WTC11 (cell line): Measurements from ENCODE around the gene AK3. TPM values are rescaled to one million over a fixed set of nuclear protein-coding genes. Genes with fewer than 3 reads are reported as not detected.

Source experiments
- ATAC-seq: fragments of 200-7000 bp; cut with Tn5 transposase; 2 replicates; pipeline ENCODE4 v1.10.0; 2021; ENCODE audit warnings: mild to moderate bottlenecking, moderate library complexity
- CTCF ChIA-PET: fragments of 300-600 bp; sonication (Branson Sonifier 250); formaldehyde crosslinking; loops from one replicate; lab custom pipeline; 2021; ENCODE audit warnings: antibody characterized with exemption; lab: Charles Lee
- POLR2A ChIA-PET: fragments of 350-600 bp; sonication (Branson Sonifier 250); formaldehyde crosslinking; loops from one replicate; lab custom pipeline; 2021; ENCODE audit warnings: antibody characterized with exemption; lab: Charles Lee
- DNase-seq: peaks from one replicate; pipeline ENCODE4 v3.0.0; 2021; ENCODE audit warnings: low spot score
- H3K27ac Mint-ChIP-seq: 2 replicates; pipeline ENCODE4 v1.8.0; 2021; ENCODE audit warnings: mixed read lengths
- H3K27me3 Mint-ChIP-seq: 2 replicates; pipeline ENCODE4 v1.8.0; 2021; ENCODE audit warnings: low read depth, mild to moderate bottlenecking, moderate library complexity, mixed read lengths
- H3K36me3 Mint-ChIP-seq: 2 replicates; pipeline ENCODE4 v1.8.0; 2021; ENCODE audit warnings: mixed read lengths
- H3K4me1 Mint-ChIP-seq: 2 replicates; pipeline ENCODE4 v1.8.0; 2022; ENCODE audit warnings: mixed read lengths
- H3K4me3 Mint-ChIP-seq: 2 replicates; pipeline ENCODE4 v1.8.0; 2021; ENCODE audit warnings: mild to moderate bottlenecking, moderate library complexity, mixed read lengths
- H3K9me3 Mint-ChIP-seq: 2 replicates; pipeline ENCODE4 v1.8.0; 2021; ENCODE audit warnings: mixed read lengths
- CBFB ChIP-seq: sonication (generic); formaldehyde crosslinking; IDR thresholded peaks from 2 replicates; pipeline ENCODE4 v1.8.1; 2022; ENCODE audit warnings: mild to moderate bottlenecking, low read depth, missing genetic modification reagents
- FOXJ3 ChIP-seq: sonication (generic); formaldehyde crosslinking; IDR thresholded peaks from 2 replicates; pipeline ENCODE4 v1.9.0; 2021; ENCODE audit warnings: missing genetic modification reagents, mild to moderate bottlenecking, borderline replicate concordance
- GRHL2 ChIP-seq: fragments of 250-450 bp; sonication (Bioruptor Pico); IDR thresholded peaks from 2 replicates; pipeline ENCODE4 v1.8.0; 2022; ENCODE audit warnings: mild to moderate bottlenecking, moderate library complexity; ENCODE audit not compliant: insufficient replicate concordance, severe bottlenecking
- MYBL2 ChIP-seq: sonication (generic); formaldehyde crosslinking; IDR thresholded peaks from 2 replicates; pipeline ENCODE4 v1.8.1; 2023; ENCODE audit warnings: mild to moderate bottlenecking, moderate library complexity, missing genetic modification reagents
- NFE2L1 ChIP-seq: sonication (generic); formaldehyde crosslinking; IDR thresholded peaks from 2 replicates; pipeline ENCODE4 v1.8.1; 2023; ENCODE audit warnings: missing genetic modification reagents
- NR3C1 ChIP-seq: sonication (generic); formaldehyde crosslinking; conservative IDR thresholded peaks from 2 replicates; pipeline ENCODE4 v1.8.1; 2023; ENCODE audit warnings: low read depth, mild to moderate bottlenecking, missing genetic modification reagents
- ZNF138 ChIP-seq: sonication (generic); formaldehyde crosslinking; conservative IDR thresholded peaks from 2 replicates; pipeline ENCODE4 v1.8.1; 2022; ENCODE audit warnings: mild to moderate bottlenecking, moderate library complexity, missing genetic modification reagents
- total RNA-seq: library from RNA; stranded (reverse); gene quantifications from 3 replicates; pipeline ENCODE4 v1.2.3, GENCODE V29; 2021
- TF ChIP-seq, protein P1 (sequence below): sonication (generic); formaldehyde crosslinking; IDR thresholded peaks from 2 replicates; pipeline ENCODE4 v1.8.1; 2023; ENCODE audit warnings: mild to moderate bottlenecking, missing genetic modification reagents, borderline replicate concordance
- TF ChIP-seq, protein P2 (sequence below): sonication (generic); formaldehyde crosslinking; IDR thresholded peaks from 2 replicates; pipeline ENCODE4 v1.8.1; 2022; ENCODE audit warnings: low read depth, mild to moderate bottlenecking, moderate library complexity, missing genetic modification reagents, borderline replicate concordance
- TF ChIP-seq, protein P3 (sequence below): sonication (generic); formaldehyde crosslinking; IDR thresholded peaks from 2 replicates; pipeline ENCODE4 v1.8.1; 2022; ENCODE audit warnings: low read depth, missing genetic modification reagents, borderline replicate concordance
- TF ChIP-seq, protein P4 (sequence below): sonication (generic); formaldehyde crosslinking; IDR thresholded peaks from 2 replicates; pipeline ENCODE4 v1.8.1; 2023; ENCODE audit warnings: mild to moderate bottlenecking, missing genetic modification reagents
- TF ChIP-seq, protein P5 (sequence below): sonication (generic); formaldehyde crosslinking; IDR thresholded peaks from 2 replicates; pipeline ENCODE4 v1.8.0; 2023; ENCODE audit warnings: mild to moderate bottlenecking, missing genetic modification reagents
- TF ChIP-seq, protein P6 (sequence below): sonication (generic); formaldehyde crosslinking; IDR thresholded peaks from 2 replicates; pipeline ENCODE4 v1.8.1; 2023; ENCODE audit warnings: mild to moderate bottlenecking, missing genetic modification reagents
- TF ChIP-seq, protein P7 (sequence below): sonication (generic); formaldehyde crosslinking; IDR thresholded peaks from 2 replicates; pipeline ENCODE4 v1.8.1; 2023; ENCODE audit warnings: mild to moderate bottlenecking, moderate library complexity, missing genetic modification reagents

AK3 gene
- total RNA-seq, 1 experiment from 2014 or later, result 28.5 TPM

DNA sequence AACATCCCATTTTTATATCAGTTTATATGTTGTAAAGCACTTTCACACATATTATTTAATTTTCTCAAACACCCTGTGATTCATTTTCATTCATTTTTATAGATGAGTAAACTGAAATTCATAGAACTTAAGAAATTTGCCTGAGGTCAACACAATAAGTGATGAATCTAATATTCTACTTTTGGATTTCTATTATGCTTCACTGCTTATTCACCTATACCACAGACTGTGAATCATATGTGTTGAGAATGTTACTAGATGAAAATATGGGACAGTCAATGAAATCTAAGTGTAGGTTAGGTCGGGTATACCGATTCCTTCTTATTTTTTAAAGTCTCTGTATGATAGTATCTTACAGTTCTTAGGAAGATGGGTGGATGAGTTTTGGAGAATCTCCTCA lies 36.9 kb downstream of the AK3 start (continued):
- TF ChIP-seq MYBL2 (CRISPR knock-in tag) (no peak), GRHL2 (no peak), CBFB (CRISPR knock-in tag) (no peak)
- TF ChIP-seq, protein P1, sequence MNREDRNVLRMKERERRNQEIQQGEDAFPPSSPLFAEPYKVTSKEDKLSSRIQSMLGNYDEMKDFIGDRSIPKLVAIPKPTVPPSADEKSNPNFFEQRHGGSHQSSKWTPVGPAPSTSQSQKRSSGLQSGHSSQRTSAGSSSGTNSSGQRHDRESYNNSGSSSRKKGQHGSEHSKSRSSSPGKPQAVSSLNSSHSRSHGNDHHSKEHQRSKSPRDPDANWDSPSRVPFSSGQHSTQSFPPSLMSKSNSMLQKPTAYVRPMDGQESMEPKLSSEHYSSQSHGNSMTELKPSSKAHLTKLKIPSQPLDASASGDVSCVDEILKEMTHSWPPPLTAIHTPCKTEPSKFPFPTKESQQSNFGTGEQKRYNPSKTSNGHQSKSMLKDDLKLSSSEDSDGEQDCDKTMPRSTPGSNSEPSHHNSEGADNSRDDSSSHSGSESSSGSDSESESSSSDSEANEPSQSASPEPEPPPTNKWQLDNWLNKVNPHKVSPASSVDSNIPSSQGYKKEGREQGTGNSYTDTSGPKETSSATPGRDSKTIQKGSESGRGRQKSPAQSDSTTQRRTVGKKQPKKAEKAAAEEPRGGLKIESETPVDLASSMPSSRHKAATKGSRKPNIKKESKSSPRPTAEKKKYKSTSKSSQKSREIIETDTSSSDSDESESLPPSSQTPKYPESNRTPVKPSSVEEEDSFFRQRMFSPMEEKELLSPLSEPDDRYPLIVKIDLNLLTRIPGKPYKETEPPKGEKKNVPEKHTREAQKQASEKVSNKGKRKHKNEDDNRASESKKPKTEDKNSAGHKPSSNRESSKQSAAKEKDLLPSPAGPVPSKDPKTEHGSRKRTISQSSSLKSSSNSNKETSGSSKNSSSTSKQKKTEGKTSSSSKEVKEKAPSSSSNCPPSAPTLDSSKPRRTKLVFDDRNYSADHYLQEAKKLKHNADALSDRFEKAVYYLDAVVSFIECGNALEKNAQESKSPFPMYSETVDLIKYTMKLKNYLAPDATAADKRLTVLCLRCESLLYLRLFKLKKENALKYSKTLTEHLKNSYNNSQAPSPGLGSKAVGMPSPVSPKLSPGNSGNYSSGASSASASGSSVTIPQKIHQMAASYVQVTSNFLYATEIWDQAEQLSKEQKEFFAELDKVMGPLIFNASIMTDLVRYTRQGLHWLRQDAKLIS (CRISPR knock-in tag), result no peak
- TF ChIP-seq, protein P2, sequence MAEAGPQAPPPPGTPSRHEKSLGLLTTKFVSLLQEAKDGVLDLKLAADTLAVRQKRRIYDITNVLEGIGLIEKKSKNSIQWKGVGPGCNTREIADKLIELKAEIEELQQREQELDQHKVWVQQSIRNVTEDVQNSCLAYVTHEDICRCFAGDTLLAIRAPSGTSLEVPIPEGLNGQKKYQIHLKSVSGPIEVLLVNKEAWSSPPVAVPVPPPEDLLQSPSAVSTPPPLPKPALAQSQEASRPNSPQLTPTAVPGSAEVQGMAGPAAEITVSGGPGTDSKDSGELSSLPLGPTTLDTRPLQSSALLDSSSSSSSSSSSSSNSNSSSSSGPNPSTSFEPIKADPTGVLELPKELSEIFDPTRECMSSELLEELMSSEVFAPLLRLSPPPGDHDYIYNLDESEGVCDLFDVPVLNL (CRISPR knock-in tag), result no peak
- TF ChIP-seq, protein P3, sequence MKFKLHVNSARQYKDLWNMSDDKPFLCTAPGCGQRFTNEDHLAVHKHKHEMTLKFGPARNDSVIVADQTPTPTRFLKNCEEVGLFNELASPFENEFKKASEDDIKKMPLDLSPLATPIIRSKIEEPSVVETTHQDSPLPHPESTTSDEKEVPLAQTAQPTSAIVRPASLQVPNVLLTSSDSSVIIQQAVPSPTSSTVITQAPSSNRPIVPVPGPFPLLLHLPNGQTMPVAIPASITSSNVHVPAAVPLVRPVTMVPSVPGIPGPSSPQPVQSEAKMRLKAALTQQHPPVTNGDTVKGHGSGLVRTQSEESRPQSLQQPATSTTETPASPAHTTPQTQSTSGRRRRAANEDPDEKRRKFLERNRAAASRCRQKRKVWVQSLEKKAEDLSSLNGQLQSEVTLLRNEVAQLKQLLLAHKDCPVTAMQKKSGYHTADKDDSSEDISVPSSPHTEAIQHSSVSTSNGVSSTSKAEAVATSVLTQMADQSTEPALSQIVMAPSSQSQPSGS (CRISPR knock-in tag), result no peak
- TF ChIP-seq, protein P4, sequence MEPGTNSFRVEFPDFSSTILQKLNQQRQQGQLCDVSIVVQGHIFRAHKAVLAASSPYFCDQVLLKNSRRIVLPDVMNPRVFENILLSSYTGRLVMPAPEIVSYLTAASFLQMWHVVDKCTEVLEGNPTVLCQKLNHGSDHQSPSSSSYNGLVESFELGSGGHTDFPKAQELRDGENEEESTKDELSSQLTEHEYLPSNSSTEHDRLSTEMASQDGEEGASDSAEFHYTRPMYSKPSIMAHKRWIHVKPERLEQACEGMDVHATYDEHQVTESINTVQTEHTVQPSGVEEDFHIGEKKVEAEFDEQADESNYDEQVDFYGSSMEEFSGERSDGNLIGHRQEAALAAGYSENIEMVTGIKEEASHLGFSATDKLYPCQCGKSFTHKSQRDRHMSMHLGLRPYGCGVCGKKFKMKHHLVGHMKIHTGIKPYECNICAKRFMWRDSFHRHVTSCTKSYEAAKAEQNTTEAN (CRISPR knock-in tag), result no peak

DNA sequence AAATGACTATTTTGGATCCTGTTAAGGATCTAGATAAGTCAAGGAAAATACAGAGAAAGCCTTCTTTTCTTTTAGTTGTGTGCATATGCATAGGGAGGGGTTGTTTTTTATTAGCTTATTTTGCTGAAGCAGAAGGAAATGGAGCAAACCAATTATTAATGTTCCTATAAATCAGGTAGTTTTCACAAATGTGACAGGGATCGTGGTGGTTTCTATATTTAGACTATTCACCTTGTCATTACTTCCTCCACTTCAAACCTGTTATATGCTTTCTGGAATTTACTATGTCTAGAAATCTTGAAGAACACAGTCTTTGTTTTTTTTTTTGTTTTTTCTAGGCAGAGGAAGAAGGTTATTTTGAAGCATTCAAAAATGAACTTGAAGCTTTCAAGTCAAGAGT lies 39.5 kb downstream of the AK3 start:
- Mint-ChIP-seq H3K27me3 (no peaks in the 10 kb centered on the region), H3K4me1 (no peaks in the 10 kb centered on the region), H3K27ac (no peak overlapping the region), H3K9me3 (no peaks in the 10 kb centered on the region), H3K4me3 (no peak overlapping the region), H3K36me3 (peaks cover 27% of the 10 kb centered on the region)
- POLR2A ChIA-PET, result interaction anchor here (0.6 kb wide), 1 partner anchor 1051 kb away, joined by 3 read pairs; no protein-coding TSS in a partner anchor
- TF ChIP-seq ZNF138 (CRISPR knock-in tag) (no peak), NR3C1 (no peak), GRHL2 (no peak), NFE2L1 (no peak), FOXJ3 (CRISPR knock-in tag) (no peak)
- TF ChIP-seq, protein P5, sequence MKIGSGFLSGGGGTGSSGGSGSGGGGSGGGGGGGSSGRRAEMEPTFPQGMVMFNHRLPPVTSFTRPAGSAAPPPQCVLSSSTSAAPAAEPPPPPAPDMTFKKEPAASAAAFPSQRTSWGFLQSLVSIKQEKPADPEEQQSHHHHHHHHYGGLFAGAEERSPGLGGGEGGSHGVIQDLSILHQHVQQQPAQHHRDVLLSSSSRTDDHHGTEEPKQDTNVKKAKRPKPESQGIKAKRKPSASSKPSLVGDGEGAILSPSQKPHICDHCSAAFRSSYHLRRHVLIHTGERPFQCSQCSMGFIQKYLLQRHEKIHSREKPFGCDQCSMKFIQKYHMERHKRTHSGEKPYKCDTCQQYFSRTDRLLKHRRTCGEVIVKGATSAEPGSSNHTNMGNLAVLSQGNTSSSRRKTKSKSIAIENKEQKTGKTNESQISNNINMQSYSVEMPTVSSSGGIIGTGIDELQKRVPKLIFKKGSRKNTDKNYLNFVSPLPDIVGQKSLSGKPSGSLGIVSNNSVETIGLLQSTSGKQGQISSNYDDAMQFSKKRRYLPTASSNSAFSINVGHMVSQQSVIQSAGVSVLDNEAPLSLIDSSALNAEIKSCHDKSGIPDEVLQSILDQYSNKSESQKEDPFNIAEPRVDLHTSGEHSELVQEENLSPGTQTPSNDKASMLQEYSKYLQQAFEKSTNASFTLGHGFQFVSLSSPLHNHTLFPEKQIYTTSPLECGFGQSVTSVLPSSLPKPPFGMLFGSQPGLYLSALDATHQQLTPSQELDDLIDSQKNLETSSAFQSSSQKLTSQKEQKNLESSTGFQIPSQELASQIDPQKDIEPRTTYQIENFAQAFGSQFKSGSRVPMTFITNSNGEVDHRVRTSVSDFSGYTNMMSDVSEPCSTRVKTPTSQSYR (CRISPR knock-in tag), result no peak
- TF ChIP-seq, protein P6, sequence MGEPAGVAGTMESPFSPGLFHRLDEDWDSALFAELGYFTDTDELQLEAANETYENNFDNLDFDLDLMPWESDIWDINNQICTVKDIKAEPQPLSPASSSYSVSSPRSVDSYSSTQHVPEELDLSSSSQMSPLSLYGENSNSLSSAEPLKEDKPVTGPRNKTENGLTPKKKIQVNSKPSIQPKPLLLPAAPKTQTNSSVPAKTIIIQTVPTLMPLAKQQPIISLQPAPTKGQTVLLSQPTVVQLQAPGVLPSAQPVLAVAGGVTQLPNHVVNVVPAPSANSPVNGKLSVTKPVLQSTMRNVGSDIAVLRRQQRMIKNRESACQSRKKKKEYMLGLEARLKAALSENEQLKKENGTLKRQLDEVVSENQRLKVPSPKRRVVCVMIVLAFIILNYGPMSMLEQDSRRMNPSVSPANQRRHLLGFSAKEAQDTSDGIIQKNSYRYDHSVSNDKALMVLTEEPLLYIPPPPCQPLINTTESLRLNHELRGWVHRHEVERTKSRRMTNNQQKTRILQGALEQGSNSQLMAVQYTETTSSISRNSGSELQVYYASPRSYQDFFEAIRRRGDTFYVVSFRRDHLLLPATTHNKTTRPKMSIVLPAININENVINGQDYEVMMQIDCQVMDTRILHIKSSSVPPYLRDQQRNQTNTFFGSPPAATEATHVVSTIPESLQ (CRISPR knock-in tag), result no peak
- TF ChIP-seq, protein P7, sequence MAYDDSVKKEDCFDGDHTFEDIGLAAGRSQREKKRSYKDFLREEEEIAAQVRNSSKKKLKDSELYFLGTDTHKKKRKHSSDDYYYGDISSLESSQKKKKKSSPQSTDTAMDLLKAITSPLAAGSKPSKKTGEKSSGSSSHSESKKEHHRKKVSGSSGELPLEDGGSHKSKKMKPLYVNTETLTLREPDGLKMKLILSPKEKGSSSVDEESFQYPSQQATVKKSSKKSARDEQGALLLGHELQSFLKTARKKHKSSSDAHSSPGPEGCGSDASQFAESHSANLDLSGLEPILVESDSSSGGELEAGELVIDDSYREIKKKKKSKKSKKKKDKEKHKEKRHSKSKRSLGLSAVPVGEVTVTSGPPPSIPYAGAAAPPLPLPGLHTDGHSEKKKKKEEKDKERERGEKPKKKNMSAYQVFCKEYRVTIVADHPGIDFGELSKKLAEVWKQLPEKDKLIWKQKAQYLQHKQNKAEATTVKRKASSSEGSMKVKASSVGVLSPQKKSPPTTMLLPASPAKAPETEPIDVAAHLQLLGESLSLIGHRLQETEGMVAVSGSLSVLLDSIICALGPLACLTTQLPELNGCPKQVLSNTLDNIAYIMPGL, result no peak
- ATAC-seq (no peak), DNase-seq (no peak)
- CTCF ChIA-PET, result no interaction called here
